ENCODE measurements around the gene HELB. TPM values are rescaled to one million over a fixed set of nuclear protein-coding genes. Genes with fewer than 3 reads are reported as not detected.

The HELB gene
- total and polyA plus RNA-seq, 2 of the 8 experiments (the other 6 are each of a cell fraction or from before 2014, with no cell fraction given), result 1.8 to 7.6 TPM

DNA sequence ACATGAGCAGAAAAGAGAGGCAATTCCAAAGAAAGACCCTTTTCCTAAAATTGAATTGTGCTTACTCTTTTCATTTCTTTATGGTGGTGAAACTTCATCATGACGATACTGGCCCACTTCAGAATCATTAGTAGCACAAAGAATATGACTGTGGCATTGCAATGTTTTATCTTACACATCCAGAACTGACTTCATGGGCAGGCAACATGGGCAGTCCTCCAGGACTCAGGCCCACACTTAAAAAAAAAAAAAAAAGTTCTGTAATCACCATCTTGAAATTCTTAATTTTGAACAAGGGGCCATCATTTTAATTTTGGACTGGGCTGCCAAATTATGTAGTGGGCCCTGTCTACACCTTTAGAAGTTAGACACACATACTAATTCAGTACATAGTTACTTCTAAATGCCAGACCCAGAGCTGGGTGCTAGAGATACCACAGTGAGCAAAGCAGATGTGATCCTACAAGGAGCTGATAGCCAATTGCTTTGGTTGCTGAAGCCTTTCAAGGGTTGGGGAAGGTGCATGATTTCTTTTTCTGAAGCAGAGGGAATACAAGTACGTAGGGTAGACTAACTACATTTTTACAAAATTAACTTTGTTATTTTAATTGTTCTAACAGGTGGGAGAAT lies 35.2 kb downstream of the HELB start (continued):
- TF ChIP-seq TAF7 (optimal IDR thresholded peaks at IDR 0.05; ENCODE audit: borderline replicate concordance, low read depth, low read length) (no peak), SRF (IDR thresholded peaks at IDR 0.05; ENCODE audit: low read depth, low read length) (no peak)
- TF ChIP-seq, protein P1, sequence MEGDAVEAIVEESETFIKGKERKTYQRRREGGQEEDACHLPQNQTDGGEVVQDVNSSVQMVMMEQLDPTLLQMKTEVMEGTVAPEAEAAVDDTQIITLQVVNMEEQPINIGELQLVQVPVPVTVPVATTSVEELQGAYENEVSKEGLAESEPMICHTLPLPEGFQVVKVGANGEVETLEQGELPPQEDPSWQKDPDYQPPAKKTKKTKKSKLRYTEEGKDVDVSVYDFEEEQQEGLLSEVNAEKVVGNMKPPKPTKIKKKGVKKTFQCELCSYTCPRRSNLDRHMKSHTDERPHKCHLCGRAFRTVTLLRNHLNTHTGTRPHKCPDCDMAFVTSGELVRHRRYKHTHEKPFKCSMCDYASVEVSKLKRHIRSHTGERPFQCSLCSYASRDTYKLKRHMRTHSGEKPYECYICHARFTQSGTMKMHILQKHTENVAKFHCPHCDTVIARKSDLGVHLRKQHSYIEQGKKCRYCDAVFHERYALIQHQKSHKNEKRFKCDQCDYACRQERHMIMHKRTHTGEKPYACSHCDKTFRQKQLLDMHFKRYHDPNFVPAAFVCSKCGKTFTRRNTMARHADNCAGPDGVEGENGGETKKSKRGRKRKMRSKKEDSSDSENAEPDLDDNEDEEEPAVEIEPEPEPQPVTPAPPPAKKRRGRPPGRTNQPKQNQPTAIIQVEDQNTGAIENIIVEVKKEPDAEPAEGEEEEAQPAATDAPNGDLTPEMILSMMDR (IDR thresholded peaks at IDR 0.05; ENCODE audit: control extremely low read depth in 1 of 3, insufficient read depth in 1 of 3, low read depth in 1 of 3, low read length in 3 of 3), result no peak
